ENCODE measurements around the gene ZCWPW1. TPM values are rescaled to one million over a fixed set of nuclear protein-coding genes. Genes with fewer than 3 reads are reported as not detected.

Gene ZCWPW1
- total RNA-seq, 1 experiment from 2014 or later: 0.45 TPM

DNA sequence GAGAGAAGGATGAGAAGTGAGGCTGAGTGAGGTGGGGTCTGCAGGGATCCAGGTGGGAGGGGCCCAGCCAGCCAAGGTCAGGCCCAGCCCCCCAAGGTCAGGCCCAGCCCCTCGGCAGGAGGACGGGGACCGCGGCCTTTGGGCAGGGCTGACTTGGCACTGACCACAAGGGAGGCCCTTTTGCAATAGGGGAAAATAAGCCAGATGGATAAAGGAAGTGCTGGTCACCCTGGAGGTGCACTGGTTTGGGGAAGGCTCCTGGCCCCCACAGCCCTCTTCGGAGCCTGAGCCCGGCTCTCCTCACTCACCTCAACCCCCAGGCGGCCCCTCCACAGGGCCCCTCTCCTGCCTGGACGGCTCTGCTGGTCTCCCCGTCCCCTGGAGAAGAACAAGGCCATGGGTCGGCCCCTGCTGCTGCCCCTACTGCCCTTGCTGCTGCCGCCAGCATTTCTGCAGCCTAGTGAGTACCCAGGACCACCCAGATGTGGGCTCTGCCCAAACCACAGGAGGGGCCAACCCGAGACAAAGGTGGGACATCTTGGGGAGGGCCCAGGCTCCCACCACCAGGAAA, 55.2 kb downstream of the ZCWPW1 start, which contains the start of gene PILRA:
Gene PILRA, plus strand, starts transcription at position 227 of the 571 bp plus-strand sequence. Its CDS starts 170 bp downstream, at position 397.
- H3K36me3 ChIP-seq (ENCODE audit: insufficient read depth, low read length, poor library complexity, severe bottlenecking): no peaks in the 10 kb centered on the region
- no peaks in the 10 kb centered on the region for H3K4me1 ChIP-seq (ENCODE audit: insufficient read depth, low read length, poor library complexity, severe bottlenecking)
- H3K27ac ChIP-seq (ENCODE audit: low read depth, low read length, poor library complexity, severe bottlenecking): peak within 1 kb of the TSS; percentile 64
- POLR2A ChIA-PET (ENCODE audit: low non-redundant PET): no interaction called here
- BruUV-seq (replicated peaks): no TSS peak
- no peaks in the 10 kb centered on the region for H3K9me3 ChIP-seq (ENCODE audit: low read depth, low read length, poor library complexity, severe bottlenecking)
- intact Hi-C loops (cut with micrococcal nuclease; ENCODE audit: unreplicated experiment): no loop called here
- DNase-seq (ENCODE audit: low spot score): no peak
- CTCF ChIA-PET: no interaction called here
- no peak within 1 kb of the TSS for H3K4me3 ChIP-seq (ENCODE audit: low read depth, low read length, poor library complexity, severe bottlenecking)
- H3K27me3 ChIP-seq (replicated peaks; ENCODE audit: insufficient read depth, low read depth, low read length, poor library complexity): no peaks in the 10 kb centered on the region
- no peak for TF ChIP-seq EZH2 (IDR thresholded peaks at IDR 0.05; ENCODE audit: borderline replicate concordance, low read depth, low read length, poor library complexity, severe bottlenecking)
- TF ChIP-seq, protein P1, sequence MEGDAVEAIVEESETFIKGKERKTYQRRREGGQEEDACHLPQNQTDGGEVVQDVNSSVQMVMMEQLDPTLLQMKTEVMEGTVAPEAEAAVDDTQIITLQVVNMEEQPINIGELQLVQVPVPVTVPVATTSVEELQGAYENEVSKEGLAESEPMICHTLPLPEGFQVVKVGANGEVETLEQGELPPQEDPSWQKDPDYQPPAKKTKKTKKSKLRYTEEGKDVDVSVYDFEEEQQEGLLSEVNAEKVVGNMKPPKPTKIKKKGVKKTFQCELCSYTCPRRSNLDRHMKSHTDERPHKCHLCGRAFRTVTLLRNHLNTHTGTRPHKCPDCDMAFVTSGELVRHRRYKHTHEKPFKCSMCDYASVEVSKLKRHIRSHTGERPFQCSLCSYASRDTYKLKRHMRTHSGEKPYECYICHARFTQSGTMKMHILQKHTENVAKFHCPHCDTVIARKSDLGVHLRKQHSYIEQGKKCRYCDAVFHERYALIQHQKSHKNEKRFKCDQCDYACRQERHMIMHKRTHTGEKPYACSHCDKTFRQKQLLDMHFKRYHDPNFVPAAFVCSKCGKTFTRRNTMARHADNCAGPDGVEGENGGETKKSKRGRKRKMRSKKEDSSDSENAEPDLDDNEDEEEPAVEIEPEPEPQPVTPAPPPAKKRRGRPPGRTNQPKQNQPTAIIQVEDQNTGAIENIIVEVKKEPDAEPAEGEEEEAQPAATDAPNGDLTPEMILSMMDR (conservative IDR thresholded peaks at IDR 0.05; ENCODE audit: low read depth, low read length): no peak

DNA sequence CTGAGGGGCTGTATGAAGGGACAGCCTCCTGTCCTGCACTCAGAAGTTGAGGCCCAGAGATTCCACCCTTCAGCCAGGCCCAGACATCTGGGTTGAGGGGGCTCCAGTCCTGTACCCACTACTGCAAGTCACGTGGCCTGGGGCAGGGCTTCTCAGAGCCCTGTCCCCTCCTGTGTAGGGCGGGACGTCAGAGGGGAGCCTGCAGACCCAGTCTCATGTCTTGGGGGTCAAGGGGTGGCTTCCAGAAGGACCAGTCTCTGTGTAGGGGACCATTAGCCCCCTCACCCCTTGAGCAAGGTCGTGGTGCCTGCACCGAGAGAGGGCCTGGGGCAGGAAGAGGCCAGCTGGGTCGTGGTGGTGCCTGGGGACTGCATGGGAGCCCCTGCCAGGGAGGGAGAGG, 55.8 kb downstream of the ZCWPW1 start:
- H3K27me3 ChIP-seq (replicated peaks; ENCODE audit: insufficient read depth, low read depth, low read length, poor library complexity): no peaks in the 10 kb centered on the region
- no peak overlapping the region for H3K4me3 ChIP-seq (ENCODE audit: low read depth, low read length, poor library complexity, severe bottlenecking)
- TF ChIP-seq, protein P1 (conservative IDR thresholded peaks at IDR 0.05; ENCODE audit: low read depth, low read length): no peak
- no peak for TF ChIP-seq EZH2 (IDR thresholded peaks at IDR 0.05; ENCODE audit: borderline replicate concordance, low read depth, low read length, poor library complexity, severe bottlenecking)
- DNase-seq (ENCODE audit: low spot score): no peak
- BruUV-seq (replicated peaks): no TSS peak
- ChIA-PET POLR2A (ENCODE audit: low non-redundant PET) (no interaction called here), CTCF (no interaction called here)
- no peaks in the 10 kb centered on the region for H3K4me1 ChIP-seq (ENCODE audit: insufficient read depth, low read length, poor library complexity, severe bottlenecking)
- intact Hi-C loops (cut with micrococcal nuclease; ENCODE audit: unreplicated experiment): no loop called here
- no peaks in the 10 kb centered on the region for H3K36me3 ChIP-seq (ENCODE audit: insufficient read depth, low read length, poor library complexity, severe bottlenecking)
- H3K9me3 ChIP-seq (ENCODE audit: low read depth, low read length, poor library complexity, severe bottlenecking): no peaks in the 10 kb centered on the region
- peak overlapping the region; percentile 64 for H3K27ac ChIP-seq (ENCODE audit: low read depth, low read length, poor library complexity, severe bottlenecking)

DNA sequence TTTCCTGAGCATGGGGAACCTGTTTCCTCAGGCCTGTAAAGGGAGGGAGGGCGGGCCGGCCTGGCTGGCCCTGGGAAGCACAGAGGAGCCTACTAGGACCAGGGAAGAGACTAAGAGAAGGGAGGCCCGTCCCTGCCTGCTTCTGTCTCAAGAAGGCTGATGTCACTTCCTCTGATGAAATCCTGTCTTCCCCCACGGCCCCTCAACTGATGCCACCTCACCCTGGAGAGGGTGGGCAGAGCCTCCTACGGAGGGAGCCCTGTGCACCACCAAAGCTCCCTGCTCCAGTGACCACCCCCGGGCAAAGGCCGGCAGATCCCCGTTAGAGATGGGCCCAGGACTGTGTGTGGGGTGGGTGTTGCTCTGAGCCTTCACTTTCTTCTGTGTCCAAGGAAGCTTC, 56.2 kb downstream of the ZCWPW1 start:
- POLR2A ChIA-PET (ENCODE audit: low non-redundant PET): no interaction called here
- Histone ChIP-seq H3K4me3 (ENCODE audit: low read depth, low read length, poor library complexity, severe bottlenecking) (no peak overlapping the region), H3K4me1 (ENCODE audit: insufficient read depth, low read length, poor library complexity, severe bottlenecking) (no peaks in the 10 kb centered on the region), H3K27ac (ENCODE audit: low read depth, low read length, poor library complexity, severe bottlenecking) (peak overlapping the region; percentile 64), H3K9me3 (ENCODE audit: low read depth, low read length, poor library complexity, severe bottlenecking) (no peaks in the 10 kb centered on the region), H3K36me3 (ENCODE audit: insufficient read depth, low read length, poor library complexity, severe bottlenecking) (no peaks in the 10 kb centered on the region), H3K27me3 (replicated peaks; ENCODE audit: insufficient read depth, low read depth, low read length, poor library complexity) (no peaks in the 10 kb centered on the region)
- TF ChIP-seq, protein P1 (conservative IDR thresholded peaks at IDR 0.05; ENCODE audit: low read depth, low read length): no peak
- no peak for TF ChIP-seq EZH2 (IDR thresholded peaks at IDR 0.05; ENCODE audit: borderline replicate concordance, low read depth, low read length, poor library complexity, severe bottlenecking)
- CTCF ChIA-PET: no interaction called here
- no TSS peak for BruUV-seq (replicated peaks)
- intact Hi-C loops (cut with micrococcal nuclease; ENCODE audit: unreplicated experiment): no loop called here
- DNase-seq (ENCODE audit: low spot score): peak; percentile 45

All from A673 (cell line).